ENCODE results near the gene LRRC14B. TPM values are rescaled to one million over a fixed set of nuclear protein-coding genes. Genes with fewer than 3 reads are reported as not detected.

LRRC14B gene
- total and polyA plus RNA-seq, 2 of the 13 experiments (the other 11 are each of a cell fraction or from before 2014, with no cell fraction given) = not detected

DNA sequence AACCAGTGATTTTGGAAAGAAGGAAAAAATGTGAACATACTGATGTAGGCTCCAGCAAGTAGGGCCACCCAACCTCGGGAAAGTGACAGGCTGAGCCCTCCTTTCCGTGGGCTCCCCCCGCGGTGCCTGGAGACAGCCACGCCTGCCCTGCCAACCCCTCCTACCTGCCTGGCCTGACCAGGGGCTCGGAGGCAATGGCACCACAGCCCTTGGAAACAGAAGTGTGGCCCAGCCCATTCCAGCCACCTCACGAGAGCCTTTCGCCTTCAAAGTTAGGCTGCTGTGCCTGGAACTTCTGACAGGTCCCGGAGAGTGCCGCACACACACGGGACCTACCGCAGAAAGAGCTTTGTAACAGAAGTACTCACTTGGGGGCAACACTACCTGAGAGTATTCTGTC is 49.5 kb upstream of the LRRC14B start (continued):
- TF ChIP-seq, protein P1, sequence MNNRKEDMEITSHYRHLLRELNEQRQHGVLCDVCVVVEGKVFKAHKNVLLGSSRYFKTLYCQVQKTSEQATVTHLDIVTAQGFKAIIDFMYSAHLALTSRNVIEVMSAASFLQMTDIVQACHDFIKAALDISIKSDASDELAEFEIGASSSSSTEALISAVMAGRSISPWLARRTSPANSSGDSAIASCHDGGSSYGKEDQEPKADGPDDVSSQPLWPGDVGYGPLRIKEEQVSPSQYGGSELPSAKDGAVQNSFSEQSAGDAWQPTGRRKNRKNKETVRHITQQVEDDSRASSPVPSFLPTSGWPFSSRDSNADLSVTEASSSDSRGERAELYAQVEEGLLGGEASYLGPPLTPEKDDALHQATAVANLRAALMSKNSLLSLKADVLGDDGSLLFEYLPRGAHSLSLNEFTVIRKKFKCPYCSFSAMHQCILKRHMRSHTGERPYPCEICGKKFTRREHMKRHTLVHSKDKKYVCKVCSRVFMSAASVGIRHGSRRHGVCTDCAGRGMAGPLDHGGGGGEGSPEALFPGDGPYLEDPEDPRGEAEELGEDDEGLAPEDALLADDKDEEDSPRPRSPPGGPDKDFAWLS (CRISPR knock-in tag; IDR thresholded peaks at IDR 0.05; ENCODE audit: borderline replicate concordance) = no peak
- TF ChIP-seq NFIC (IDR thresholded peaks at IDR 0.05; ENCODE audit: low read length) (no peak), BRF2 (CRISPR knock-in tag; IDR thresholded peaks at IDR 0.05) (no peak), ZBTB20 (CRISPR knock-in tag; IDR thresholded peaks at IDR 0.05; ENCODE audit: borderline replicate concordance, low read depth) (no peak), ARID2 (CRISPR knock-in tag; IDR thresholded peaks at IDR 0.05; ENCODE audit: borderline replicate concordance) (no peak)

- Histone ChIP-seq H3K79me2 (ENCODE audit: insufficient read depth, low read length) (no peaks in the 10 kb centered on the region), H3K27ac (ENCODE audit: extremely low read length, insufficient read depth, low read length) (no peak overlapping the region), H3K9ac (ENCODE audit: insufficient read depth, low read depth, low read length) (no peak overlapping the region), H3K36me3 (replicated peaks in 1 of 2; ENCODE audit: control insufficient read depth in 1 of 2, insufficient read depth in 2 of 2, low read length in 2 of 2) (no peaks in the 10 kb centered on the region), H3K27me3 (ENCODE audit: control insufficient read depth in 1 of 2, insufficient read depth in 2 of 2, low read length in 2 of 2) (peaks cover 3 to 48% of the 10 kb centered on the region in 2 experiments; a peak in 4 of 5 replicates), H2AFZ (ENCODE audit: low read length) (no peak overlapping the region), H3K9me3 (ENCODE audit: low read length) (peaks cover 6% of the 10 kb centered on the region), H3K4me2 (ENCODE audit: low read depth, low read length) (no peak overlapping the region), H4K20me1 (ENCODE audit: insufficient read depth, low read length) (no peaks in the 10 kb centered on the region), H3K4me1 (ENCODE audit: insufficient read depth, low read length) (no peaks in the 10 kb centered on the region), H3K4me3 (replicated peaks in 1 of 3; ENCODE audit: insufficient read depth in 1 of 3, low read depth in 2 of 3, low read length in 3 of 3) (no peak overlapping the region)
- POLR2A ChIA-PET = no interaction called here
- 62% methylated on average over 17 of the region's 18 CpGs for WGBS (ENCODE audit: low lambda C conversion rate)
- BruUV-seq (replicated peaks) = no TSS peak
- DNase-seq (ENCODE audit: low spot score) (no peak), FAIRE-seq (no peak), ATAC-seq (no peak)
- CTCF ChIA-PET (ENCODE audit: low intra/inter-chr PET ratio, low total read pairs) = no interaction called here
- in situ Hi-C loops (cut with HindIII; ENCODE audit: extremely low pct_ligation_motif_present, low pct_unique_long_range_greater_than_20kb) (no loop called here), intact Hi-C loops (cut with micrococcal nuclease; ENCODE audit: unreplicated experiment) (no loop called here)
- TF ChIP-seq CREB1 (IDR thresholded peaks at IDR 0.05) (peak; percentile 51; the same call in 1 of the 2 replicates), CREB1 (CRISPR knock-in tag; IDR thresholded peaks at IDR 0.05) (no peak), FOXA1 (IDR thresholded peaks at IDR 0.05) (peak; percentile 32; the same call in 1 of the 2 replicates), FOXA1 (CRISPR knock-in tag; IDR thresholded peaks at IDR 0.05) (no peak), NFATC3 (CRISPR knock-in tag; IDR thresholded peaks at IDR 0.05) (no peak), ARID4A (CRISPR knock-in tag; IDR thresholded peaks at IDR 0.05; ENCODE audit: borderline replicate concordance) (0 out of 2 replicates have a peak, but pooled peaks have one; percentile 16)
- TF ChIP-seq, protein P2, sequence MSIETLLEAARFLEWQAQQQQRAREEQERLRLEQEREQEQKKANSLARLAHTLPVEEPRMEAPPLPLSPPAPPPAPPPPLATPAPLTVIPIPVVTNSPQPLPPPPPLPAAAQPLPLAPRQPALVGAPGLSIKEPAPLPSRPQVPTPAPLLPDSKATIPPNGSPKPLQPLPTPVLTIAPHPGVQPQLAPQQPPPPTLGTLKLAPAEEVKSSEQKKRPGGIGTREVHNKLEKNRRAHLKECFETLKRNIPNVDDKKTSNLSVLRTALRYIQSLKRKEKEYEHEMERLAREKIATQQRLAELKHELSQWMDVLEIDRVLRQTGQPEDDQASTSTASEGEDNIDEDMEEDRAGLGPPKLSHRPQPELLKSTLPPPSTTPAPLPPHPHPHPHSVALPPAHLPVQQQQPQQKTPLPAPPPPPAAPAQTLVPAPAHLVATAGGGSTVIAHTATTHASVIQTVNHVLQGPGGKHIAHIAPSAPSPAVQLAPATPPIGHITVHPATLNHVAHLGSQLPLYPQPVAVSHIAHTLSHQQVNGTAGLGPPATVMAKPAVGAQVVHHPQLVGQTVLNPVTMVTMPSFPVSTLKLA (IDR thresholded peaks at IDR 0.05) = peak; percentile 88
These were observed 49.0 kb upstream of the LRRC14B start for GRCh38 chr5:142246-142810.
